Measurements from ENCODE around the gene NCAPH2. TPM values are rescaled to one million over a fixed set of nuclear protein-coding genes. Genes with fewer than 3 reads are reported as not detected.

NCAPH2 gene
- total and polyA plus RNA-seq, 2 of the 8 experiments (the other 6 are each of a cell fraction or from before 2014, with no cell fraction given), result 62.2 to 81.6 TPM

- peak; percentile 73 to 93 (median 88) for TF ChIP-seq CTCF (IDR thresholded peaks at IDR 0.05; ENCODE audit: control extremely low read depth in 1 of 3, insufficient read depth in 1 of 3, low read depth in 1 of 3, low read length in 3 of 3)
Observed at GRCh38 chr22:50498322-50498890, 9.6 kb upstream of the NCAPH2 start (continued).

All from H1 (cell line).